Peyer's patch (tissue), 4 donors: Measurements from ENCODE around the gene IQCH. TPM values are rescaled to one million over a fixed set of nuclear protein-coding genes. Genes with fewer than 3 reads are reported as not detected.

ENCODE experiments used
- DNase-seq, 3 donors: peaks; one replicate each; pipeline ENCODE4 v3.0.0-alpha.2; 2017 to 2019
- H3K27ac ChIP-seq, 4 donors: fragments of 200-600 bp; sonication (generic); one replicate each; pipeline ENCODE4 v1.5.1; 2016 to 2019
- H3K27me3 ChIP-seq, 2 donors: fragments of 200-600 bp; sonication (generic); one replicate each; pipeline ENCODE4 v1.5.1; 2019
- H3K36me3 ChIP-seq, 3 donors: fragments of 200-600 bp; sonication (generic); one replicate each; pipeline ENCODE4 v1.5.1; 2016 to 2019
- H3K4me1 ChIP-seq, 4 donors: fragments of 200-600 bp; sonication (generic); one replicate each; pipeline ENCODE4 v1.5.1; 2016 to 2019
- H3K4me3 ChIP-seq, 4 donors: fragments of 200-600 bp; sonication (generic); 1 replicate in 3 of 4; 2 replicates in 1 of 4; pipeline ENCODE4 v1.5.1; 2016 to 2019; ENCODE audit warnings: mild to moderate bottlenecking in 1 of 4
- H3K9me3 ChIP-seq, 4 donors: fragments of 200-600 bp; sonication (generic); one replicate each; pipeline ENCODE4 v1.5.1; 2016 to 2019; ENCODE audit warnings: mild to moderate bottlenecking in 1 of 4
- CTCF ChIP-seq, 6 experiments: fragments of 450-650 bp in 4 of 6; fragments of 200-600 bp in 2 of 6; sonication (generic) in 1 of 6; IDR thresholded peaks; one replicate each; pipeline ENCODE4 v1.5.1; 2017 to 2019; ENCODE audit warnings: antibody characterized with exemption in 6 of 6, mild to moderate bottlenecking in 3 of 6, moderate library complexity in 1 of 6
- POLR2A ChIP-seq, 2 donors: fragments of 450-650 bp; IDR thresholded peaks; one replicate each; pipeline ENCODE4 v1.5.1; 2017; ENCODE audit warnings: antibody characterized with exemption in 2 of 2, mild to moderate bottlenecking in 2 of 2, moderate library complexity in 2 of 2
- total RNA-seq, 4 donors: library from RNA; depleted of rRNA; stranded (reverse); fragments of >200 nt; gene quantifications; one replicate each; pipeline ENCODE4 v1.1.0, GENCODE V29; 2016

The IQCH gene
- total RNA-seq, 4 donors from 2014 or later: 0.53 to 1.2 (median 0.88) TPM

GRCh38 chr15:67290319-67290718, 35.7 kb downstream of the IQCH start:
- no peaks in the 10 kb centered on the region for H3K4me1 ChIP-seq
- no peaks in the 10 kb centered on the region for H3K27me3 ChIP-seq
- no peak for TF ChIP-seq CTCF (IDR thresholded peaks at IDR 0.05)
- TF ChIP-seq POLR2A (IDR thresholded peaks at IDR 0.05): no peak
- no peak overlapping the region for H3K4me3 ChIP-seq
- no peak overlapping the region for H3K27ac ChIP-seq
- no peak for DNase-seq
- H3K36me3 ChIP-seq: no peaks in the 10 kb centered on the region
- no peaks in the 10 kb centered on the region for H3K9me3 ChIP-seq

GRCh38 chr15:67296188-67296587, 41.6 kb downstream of the IQCH start:
- no peaks in the 10 kb centered on the region for H3K36me3 ChIP-seq
- TF ChIP-seq POLR2A (IDR thresholded peaks at IDR 0.05) (no peak), CTCF (IDR thresholded peaks at IDR 0.05) (no peak)
- no peak for DNase-seq
- no peak overlapping the region for H3K27ac ChIP-seq
- H3K9me3 ChIP-seq: no peaks in the 10 kb centered on the region
- H3K4me3 ChIP-seq: no peak overlapping the region
- H3K27me3 ChIP-seq: no peaks in the 10 kb centered on the region
- no peaks in the 10 kb centered on the region for H3K4me1 ChIP-seq

DNA sequence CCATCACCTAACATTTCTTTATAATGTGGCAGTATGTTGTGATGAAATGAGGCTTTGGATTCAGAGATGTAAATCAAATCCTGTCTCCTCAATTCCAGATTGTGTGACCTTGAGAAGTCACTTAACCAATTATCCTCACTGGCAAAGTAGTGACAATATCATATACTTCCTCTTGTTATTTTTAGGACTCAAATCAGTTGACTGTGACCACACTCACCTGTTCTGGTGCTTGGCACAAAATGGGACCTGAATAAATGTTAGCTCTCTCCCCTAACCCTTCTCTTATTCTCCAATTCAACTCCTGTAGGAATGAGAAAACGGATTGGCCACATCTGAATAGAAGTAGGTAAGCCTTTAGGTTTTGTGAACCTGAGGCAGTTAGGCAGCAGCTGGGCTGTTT, 42.1 kb downstream of the IQCH start:
- H3K27ac ChIP-seq: no peak overlapping the region
- no peak overlapping the region for H3K4me3 ChIP-seq
- no peak for TF ChIP-seq CTCF (IDR thresholded peaks at IDR 0.05)
- TF ChIP-seq POLR2A (IDR thresholded peaks at IDR 0.05): no peak
- H3K27me3 ChIP-seq: no peaks in the 10 kb centered on the region
- no peaks in the 10 kb centered on the region for H3K36me3 ChIP-seq
- no peak for DNase-seq
- no peaks in the 10 kb centered on the region for H3K9me3 ChIP-seq
- no peaks in the 10 kb centered on the region for H3K4me1 ChIP-seq

GRCh38 chr15:67300266-67301025, 45.9 kb downstream of the IQCH start:
- H3K27me3 ChIP-seq: no peaks in the 10 kb centered on the region

GRCh38 chr15:67303490-67304363, 49.1 kb downstream of the IQCH start:
- H3K27me3 ChIP-seq: no peaks in the 10 kb centered on the region
- no peaks in the 10 kb centered on the region for H3K4me1 ChIP-seq
- no peak overlapping the region for H3K27ac ChIP-seq
- H3K9me3 ChIP-seq: no peaks in the 10 kb centered on the region
- DNase-seq: no peak
- TF ChIP-seq CTCF (IDR thresholded peaks at IDR 0.05): peak in 5 of 6 experiments; percentile 13 to 86 (median 77)
- no peak for TF ChIP-seq POLR2A (IDR thresholded peaks at IDR 0.05)
- no peak overlapping the region for H3K4me3 ChIP-seq
- no peaks in the 10 kb centered on the region for H3K36me3 ChIP-seq

More at GRCh38 chr15:67300266-67301025, 45.9 kb downstream of the IQCH start:
- no peaks in the 10 kb centered on the region for H3K4me1 ChIP-seq
- H3K27ac ChIP-seq: no peak overlapping the region
- TF ChIP-seq POLR2A (IDR thresholded peaks at IDR 0.05) (no peak), CTCF (IDR thresholded peaks at IDR 0.05) (no peak)
- no peaks in the 10 kb centered on the region for H3K9me3 ChIP-seq
- H3K4me3 ChIP-seq: no peak overlapping the region
- no peaks in the 10 kb centered on the region for H3K36me3 ChIP-seq
- no peak for DNase-seq
